HG02885 (cell line): Measurements from ENCODE around the gene RHOT2.

Source experiments
- ATAC-seq: cut with Tn5 transposase; IDR thresholded peaks from one replicate; pipeline ENCODE4 v1.9.1; 2021; ENCODE audit warnings: mild to moderate bottlenecking; ENCODE audit not compliant: unreplicated experiment, poor library complexity

The RHOT2 gene

DNA sequence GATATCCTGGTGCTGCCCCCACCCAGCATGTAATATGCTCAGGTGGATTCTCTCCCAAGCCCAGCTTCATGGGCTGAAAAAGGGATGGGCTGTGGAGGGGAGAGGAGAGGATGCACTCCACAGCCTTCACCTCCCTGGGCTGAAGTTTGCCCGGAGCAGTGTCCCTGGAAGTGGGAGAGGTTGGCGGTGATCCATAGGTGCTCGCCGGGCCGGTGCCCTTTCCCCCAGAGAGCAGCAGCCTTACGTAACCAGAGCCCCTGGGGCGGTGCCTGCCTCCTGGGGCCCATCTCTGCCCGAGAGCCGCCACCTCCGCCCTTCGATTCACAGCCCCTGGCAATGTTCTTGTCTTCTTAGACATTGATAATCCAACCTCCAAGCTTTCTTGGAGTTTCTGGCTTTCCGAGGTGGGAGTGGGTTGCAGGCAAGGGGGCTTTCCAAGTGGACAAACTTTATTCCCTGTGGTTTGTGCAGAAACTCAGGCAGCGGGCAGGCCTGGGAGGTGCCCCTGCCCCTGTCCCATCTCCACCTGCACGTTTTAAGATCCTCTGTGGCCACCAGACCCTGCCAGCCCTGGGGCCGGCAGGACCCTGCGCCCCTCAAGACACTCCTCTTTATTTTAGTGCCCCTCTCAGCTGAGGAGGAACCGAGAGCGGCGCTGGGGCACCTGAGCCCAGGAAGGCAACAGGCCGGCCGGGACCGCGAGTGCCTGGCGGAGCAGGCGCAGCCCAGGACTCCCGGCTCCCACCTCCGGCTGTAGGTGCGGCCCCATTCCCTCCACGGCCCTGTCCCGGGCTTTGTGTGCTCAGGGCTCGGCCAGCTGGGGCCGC is 21.9 kb upstream of the RHOT2 start:
- ATAC-seq, result no peak

DNA sequence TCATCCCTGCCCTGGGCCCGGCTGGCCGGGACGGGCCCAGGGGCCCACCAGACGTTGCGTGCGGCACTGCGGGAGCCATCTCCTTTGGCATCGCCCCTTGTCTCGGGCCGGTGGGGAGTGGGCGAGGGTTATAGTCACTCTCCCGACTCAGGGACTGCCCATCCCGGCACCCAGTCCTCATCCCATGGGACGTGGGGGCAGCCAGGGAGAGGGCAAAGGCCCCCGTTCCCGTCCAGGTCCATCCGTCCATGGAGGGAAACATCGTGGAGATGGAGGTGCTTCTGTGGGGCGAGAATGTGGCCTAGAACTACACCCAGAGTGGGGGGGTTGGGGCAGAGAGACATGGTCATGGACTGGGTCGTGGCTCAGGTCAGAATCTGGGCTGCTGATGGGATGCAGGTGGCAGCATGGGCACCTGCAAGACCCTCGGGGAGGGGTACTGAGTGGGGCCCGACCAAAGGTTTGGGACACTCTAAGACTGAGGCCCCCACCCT is 21.2 kb upstream of the RHOT2 start:
- no peak for ATAC-seq

DNA sequence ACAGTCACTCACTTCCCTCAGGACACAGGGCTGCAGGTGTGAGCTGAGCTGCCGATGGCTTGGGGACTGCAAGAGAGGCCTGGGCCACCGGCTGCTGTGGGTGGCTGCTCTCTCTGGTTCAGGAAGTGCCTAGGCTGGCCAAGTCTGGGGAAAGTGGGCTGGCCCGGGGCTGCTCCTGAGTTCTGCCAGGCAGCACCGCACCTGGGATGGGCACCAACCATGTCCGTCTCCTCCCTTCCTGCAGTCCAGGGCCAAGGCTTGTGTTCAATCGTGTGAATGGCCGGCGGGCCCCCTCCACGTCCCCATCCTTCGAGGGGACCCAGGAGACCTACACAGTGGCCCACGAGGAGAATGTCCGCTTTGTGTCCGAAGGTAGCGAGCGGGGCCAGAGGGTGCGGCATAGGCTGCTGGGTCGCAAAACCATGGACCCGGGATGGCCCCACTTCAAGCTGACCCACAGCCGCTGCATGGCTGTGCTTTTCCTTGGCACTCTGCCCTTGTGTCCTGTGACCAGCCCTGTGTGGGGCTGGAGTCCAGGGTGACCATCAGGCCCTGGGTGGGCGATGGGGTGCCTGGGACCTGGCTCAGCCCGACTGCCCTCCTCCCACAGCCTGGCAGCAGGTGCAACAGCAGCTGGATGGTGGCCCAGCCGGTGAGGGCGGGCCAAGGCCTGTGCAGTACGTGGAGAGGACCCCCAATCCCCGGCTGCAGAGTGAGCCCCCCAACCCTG is 20.6 kb upstream of the RHOT2 start:
- ATAC-seq, result no peak

DNA sequence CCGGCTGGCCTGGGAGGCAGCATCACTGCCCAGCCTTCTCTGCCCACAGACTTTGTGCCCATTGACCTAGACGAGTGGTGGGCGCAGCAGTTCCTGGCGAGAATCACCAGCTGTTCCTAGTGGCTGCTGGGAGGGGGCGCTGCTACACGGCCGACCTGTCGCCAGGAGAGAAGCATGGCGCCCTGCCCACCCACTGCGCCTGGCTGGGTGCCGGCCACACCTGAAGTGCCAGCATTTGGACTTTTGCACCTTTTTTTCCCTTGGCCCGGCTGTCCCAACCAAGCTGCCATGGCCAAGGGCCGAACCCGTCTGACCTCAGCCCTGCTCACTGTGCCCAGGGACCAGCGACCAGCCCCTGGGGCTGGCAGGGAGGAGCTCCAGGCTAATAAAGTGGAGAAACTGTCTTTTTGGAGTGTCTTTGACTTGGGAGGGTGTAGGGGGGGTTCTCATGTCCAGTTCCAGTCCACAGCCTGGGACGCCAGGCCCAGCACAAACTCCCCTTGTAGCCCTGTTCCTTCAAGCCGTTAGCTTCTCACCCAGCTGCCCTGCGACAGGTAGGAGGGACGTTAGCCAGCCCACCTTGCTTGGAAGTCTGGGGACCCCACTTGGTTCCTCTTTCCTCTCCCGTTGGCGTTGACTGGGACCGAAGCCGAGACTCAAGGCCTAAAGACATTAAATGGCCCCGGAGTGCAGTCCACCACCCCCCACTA is 19.7 kb upstream of the RHOT2 start:
- ATAC-seq, result no peak

DNA sequence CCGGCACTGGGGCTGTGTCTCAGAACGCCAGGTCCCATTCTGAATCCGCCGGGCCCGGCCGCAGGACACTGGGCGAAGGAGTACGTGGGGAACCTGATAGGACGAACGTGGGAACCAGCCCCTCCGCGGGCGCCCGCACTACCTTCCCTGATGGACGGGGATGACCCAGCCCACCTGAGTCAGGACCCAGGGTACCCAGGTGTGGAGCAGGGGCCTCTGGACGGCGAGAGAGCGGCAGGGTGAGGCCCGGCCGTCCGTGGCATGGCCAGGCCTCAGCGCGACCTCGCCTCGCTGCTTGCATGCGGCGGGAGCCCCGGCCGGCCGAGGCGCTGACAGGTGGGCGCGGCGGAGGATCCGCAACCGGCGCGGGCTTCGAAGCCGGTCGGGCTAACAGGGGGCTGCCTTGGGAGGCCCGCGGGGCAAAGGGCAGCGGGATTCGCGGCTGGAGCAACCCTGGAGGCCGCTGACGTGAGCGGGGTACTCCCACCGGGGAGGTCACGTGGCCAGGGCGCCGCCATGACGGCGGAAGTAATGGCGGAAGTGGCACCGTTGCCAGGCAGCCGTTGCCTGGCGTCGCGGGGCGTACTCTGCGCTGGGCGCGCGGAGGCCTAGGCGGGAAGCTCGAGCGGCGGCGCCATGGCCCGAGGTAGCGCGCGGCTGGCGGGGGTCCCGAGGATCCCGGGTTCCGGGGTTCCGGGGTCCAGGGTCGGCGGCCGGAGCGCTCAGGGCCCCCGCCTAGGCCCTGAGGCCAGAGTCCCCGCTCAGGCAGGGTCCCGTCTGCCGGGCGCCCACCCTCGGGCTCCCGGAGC is 18.9 kb upstream of the RHOT2 start, which contains the start of gene WDR90:
Gene WDR90 (plus strand): TSS at position 585 of the 809 bp plus-strand sequence. CDS start 52 bp downstream, at position 637.
- ATAC-seq, result peak; percentile 79

DNA sequence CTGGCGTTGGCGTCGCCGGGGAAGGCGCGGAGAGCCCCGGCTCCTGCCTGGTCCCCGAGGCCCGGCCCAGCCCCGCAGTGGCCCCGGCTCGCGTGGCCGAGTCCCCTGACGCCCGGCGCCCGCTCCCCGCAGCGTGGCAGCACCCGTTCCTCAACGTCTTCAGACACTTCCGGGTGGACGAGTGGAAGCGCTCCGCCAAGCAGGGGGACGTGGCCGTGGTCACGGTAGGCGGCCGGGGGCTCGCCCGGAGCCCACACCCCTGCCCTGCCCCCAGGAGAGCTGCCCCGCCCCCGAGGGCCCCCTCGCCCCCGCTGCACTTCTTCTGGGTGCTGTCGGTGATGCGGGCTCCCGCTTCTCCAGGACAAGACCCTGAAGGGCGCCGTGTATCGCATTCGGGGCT is 18.3 kb upstream of the RHOT2 start:
- ATAC-seq, result peak; percentile 23

DNA sequence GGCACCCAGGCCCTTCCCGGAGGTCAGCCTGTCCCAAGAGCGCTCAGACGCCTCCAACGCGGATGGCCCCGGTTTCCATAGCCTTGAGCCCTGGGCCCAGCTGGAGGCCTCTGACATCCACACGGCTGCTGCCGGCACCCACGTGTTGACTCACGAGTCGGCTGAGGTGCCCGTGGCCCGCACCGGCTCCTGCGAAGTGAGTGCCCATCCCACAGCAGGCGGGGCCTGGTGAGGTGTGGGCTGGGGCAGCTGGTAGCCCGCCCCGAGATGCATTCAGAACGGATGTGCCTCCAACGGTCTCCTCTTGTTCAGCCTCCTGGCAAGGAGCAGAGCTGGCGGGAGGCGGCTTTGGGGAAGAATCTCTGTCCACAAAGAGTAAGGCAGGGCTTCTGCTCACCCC is 16.1 kb upstream of the RHOT2 start:
- no peak for ATAC-seq

DNA sequence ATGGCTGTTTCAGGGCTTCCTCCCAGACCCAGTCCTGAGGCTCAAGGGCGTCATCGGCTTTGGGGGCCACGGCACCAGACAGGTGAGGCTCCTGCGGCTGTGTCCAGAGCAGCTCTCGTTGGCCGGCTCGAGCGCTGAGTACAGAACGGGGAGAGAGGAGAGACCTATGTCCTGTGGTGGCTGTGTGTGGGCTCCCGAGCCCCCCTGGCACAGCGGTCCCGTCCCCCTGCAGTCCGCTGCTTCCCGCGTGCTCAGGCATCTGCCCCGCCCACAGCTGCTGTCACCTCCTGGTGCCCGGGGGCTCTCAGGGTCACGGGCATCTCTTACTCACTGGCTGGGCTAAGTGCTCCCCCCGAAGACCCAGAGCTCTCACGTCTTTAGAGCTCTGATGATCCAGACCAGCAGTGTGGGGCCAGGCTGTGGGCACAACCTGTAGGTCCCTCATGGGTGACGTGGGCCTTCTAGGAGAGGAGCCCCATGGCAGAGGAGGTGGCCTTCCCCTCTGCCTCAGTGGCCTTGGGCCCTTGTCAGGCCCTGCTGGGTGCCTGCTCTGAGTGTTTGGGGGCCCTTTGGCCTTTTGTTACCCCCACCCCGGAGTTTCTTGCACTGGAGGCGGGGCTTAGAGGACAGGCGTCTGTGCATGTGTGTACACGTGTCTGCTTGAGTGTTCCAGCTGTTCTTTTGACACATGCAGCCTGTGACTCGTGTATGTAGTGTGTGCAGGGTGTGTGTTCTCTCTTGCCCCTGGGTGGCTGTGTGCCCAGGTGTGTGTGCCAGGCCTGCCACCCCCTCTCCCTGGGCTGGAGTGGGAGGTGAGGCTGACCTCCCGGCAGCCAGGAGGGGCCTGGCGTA is 15.3 kb upstream of the RHOT2 start:
- ATAC-seq, result no peak

DNA sequence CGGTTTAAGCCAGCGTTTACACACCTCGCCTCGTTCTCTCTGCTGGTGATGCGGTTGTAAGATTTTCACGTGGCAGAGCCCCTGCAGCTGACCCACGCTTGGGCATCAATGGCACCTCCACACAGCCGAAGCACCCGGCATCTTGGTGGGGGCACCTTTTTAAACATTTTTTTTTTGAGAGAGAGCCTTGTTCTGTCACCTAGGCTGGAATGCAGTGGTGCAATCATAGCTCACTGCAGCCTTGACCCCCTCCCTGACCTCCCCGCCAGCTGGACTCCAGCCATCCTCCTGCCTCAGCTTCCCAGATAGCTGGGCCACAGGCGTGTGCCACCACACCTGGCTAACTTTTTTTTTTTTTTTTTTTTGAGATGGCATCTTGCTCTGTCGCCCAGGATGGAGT is 13.9 kb upstream of the RHOT2 start:
- ATAC-seq, result no peak

DNA sequence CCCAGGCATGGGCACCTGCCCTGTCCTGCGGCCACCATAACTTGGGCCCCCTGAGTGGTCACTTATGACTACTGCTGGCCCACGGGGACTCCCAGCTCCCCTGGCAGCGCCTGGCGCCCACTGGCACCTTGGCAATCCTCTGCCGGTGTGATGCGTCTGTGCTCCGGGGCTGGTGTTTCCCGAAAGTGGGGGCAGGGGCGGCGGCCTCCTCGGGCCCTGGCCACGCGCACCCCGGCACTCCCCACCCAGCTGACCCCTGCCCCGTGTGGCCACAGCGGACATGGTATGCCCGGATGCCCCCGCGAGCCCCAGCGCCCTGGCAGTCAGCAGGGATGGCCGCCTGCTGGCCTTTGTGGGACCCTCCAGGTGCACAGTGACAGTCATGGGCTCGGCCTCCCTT is 10.4 kb upstream of the RHOT2 start:
- no peak for ATAC-seq

DNA sequence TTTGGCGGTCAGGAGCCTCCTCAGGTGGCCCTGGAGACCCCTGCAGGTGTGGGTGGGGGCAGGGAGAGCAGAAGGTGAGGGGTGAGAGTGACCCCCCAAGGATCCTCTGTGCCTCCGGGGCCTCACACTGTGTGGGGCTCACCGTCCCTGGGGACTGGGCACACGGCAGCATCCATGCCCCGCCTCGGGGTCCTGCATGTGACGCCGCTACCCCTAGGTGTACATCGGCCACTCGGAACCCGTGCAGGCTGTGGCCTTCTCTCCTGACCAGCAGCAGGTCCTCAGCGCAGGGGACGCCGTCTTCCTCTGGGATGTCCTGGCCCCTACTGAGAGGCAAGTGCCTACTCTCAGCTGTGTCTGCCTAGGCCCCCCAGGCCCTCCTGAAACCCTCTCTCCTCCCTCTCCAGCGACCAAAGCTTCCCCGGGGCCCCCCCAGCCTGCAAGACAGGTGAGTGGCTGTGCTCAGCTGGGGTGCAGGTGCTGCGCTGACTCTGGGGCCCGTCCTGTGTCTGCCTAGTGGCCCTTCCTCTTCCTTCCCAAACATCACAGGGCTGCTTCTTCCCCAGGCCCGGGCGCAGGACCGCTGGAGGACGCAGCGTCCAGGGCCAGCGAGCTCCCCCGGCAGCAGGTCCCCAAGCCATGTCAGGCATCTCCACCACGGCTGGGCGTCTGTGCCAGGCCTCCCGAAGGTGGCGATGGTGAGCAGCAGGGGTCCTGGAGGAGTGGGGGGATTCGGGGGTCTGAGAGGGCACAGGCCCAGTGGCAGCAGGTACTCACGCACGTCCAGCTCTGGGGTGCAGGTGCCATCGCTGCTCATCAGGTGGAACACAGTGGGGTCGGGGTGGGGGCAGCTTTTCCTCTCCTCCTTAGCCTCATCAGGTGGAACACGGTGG is 9.0 kb upstream of the RHOT2 start:
- no peak for ATAC-seq

DNA sequence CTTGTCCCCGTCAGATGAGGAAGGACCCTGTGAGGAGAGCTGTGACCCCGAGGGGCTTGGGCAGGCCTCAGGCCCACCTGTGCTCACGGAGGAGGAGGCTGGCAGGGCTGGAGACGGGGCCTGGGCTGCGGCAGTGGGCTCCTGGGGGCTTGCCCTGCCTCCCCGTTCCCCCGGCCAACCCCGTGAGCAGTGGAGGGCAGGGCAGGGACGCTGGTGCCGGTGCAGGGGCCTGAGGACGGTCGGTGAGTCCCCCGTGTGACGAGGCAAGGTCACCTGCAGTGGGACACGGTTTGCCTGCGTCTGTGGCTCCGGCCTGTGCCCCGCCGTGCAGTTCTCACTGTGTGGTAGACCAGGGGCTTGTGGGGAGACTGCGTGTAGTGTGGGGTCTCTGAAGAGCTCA is 8.3 kb upstream of the RHOT2 start:
- no peak for ATAC-seq

DNA sequence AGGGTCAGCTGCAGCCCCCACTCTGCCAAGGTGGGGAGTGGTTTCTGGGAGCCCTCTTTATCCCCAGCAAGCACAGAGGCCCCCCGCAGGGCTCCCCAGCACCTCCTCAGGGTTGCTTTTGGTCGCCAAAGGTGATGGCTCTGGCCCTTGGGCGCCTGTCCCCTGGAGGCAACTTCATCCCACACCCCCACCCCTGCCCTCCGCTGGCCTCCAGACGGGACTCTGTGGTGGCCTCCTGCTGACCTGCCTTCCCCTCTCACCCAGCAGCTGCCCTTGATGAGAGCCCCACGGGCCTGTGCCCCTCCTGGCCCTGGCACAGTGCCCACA is 7.8 kb upstream of the RHOT2 start:
- ATAC-seq, result no peak

DNA sequence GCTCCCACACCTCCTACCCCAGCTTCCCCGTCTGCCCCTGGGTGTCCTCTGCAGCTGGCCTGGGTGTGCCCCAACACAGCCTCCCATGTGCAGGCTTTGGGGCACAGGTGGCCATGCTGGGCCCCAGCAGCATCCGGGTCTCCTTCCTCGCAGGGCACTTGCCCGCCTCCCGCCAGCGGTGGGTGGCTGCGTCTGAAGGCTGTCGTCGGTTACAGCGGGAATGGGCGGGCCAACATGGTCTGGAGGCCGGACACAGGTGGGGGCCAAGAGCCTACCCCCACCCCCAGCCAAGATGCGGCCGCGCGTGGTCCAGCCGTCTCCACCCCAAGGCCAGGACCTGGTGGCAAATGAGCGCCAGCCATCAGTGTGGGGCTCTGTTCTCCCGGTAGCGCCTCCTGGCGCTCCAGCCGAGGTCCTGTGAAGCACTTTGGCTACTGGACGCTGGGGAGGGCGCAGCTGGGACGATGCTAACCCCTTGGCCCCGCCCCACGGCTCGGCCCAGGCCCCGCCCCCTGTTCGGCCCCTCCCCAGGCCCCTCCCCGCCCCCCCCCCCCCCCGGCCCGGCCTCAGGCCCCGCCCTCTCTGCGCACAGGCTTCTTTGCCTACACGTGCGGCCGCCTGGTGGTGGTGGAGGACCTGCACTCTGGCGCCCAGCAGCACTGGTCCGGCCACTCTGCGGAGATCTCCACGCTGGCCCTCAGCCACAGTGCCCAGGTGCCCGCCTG is 7.3 kb upstream of the RHOT2 start:
- peak; percentile 65 for ATAC-seq

DNA sequence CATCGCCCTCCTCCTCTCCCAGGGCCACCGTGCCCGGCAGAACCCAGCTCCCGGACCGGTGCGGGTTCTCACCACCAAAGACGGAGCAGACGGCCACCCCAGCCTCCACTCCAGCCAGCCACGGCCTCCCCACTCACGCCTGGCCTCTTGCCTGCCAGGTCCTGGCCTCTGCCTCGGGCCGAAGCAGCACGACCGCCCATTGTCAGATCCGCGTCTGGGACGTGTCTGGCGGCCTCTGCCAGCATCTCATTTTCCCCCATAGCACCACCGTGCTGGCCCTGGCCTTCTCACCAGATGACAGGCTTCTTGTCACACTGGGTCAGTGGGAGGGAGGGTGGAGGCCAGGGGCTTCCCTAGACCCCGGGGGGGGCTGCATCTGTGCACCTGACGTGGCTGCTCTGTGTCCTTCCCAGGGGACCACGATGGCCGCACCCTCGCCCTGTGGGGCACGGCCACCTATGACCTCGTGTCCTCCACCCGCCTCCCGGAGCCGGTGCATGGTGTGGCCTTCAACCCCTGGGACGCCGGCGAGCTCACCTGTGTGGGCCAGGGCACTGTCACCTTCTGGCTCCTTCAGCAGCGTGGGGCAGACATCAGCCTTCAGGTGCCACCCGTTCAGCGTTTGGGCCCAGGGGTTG is 6.6 kb upstream of the RHOT2 start:
- ATAC-seq, result no peak

DNA sequence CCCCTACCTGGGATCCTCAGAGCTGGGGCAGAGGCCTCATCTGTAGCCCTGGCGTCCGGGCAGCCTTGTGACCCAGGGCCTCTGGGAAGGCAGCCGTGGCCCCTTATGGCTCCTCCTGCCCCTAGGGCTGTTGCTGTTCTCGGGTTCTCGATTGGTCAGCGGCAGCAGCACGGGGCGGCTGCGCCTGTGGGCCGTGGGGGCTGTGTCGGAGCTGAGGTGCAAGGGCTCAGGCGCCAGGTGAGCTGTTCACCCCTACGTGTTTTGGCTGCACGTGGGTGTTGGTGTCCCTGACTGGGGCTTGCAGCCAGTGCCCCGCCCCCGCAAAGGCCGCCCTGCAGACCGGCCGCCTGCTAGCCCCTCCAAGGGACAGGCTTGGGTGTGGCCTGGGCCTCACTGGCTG is 5.8 kb upstream of the RHOT2 start:
- no peak for ATAC-seq

DNA sequence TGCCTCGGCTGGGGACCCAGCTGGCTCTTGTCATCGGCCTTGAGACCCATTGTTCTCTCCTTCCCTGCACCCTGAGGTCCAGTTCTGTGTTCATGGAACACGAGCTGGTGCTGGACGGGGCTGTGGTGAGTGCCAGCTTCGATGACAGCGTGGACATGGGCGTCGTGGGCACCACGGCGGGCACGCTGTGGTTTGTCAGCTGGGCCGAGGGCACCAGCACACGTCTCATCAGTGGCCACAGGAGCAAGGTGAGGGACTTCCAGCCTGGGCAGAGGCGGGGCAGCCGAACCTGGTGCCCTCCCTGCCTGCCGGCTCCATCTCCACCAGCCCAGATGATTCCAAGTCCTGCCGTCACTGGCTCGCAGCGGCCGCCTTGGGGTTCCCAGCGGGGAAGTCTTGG is 5.3 kb upstream of the RHOT2 start:
- no peak for ATAC-seq
